Activated CD8-positive, alpha-beta memory T cell treated with anti-CD3 and anti-CD28 coated beads for 36 hours (primary cell): ENCODE results near the gene DUSP8. TPM values are rescaled to one million over a fixed set of nuclear protein-coding genes. Genes with fewer than 3 reads are reported as not detected.

ENCODE experiments used
- CTCF ChIA-PET: fragments of 350-600 bp; sonication (Branson Sonifier 250); formaldehyde crosslinking; loops from one replicate; lab custom pipeline; 2021; ENCODE audit warnings: antibody characterized with exemption; lab: Charles Lee
- POLR2A ChIA-PET: fragments of 350-600 bp; sonication (Branson Sonifier 250); formaldehyde crosslinking; loops from one replicate; lab custom pipeline; 2021; ENCODE audit warnings: antibody characterized with exemption; lab: Charles Lee
- total RNA-seq, 2 experiments: library from RNA; stranded (reverse); gene quantifications; one replicate each; pipeline ENCODE4 v1.2.3, GENCODE V29; 2021

Gene DUSP8
- total RNA-seq, 2 experiments from 2014 or later = 1.7 to 2.0 TPM

DNA sequence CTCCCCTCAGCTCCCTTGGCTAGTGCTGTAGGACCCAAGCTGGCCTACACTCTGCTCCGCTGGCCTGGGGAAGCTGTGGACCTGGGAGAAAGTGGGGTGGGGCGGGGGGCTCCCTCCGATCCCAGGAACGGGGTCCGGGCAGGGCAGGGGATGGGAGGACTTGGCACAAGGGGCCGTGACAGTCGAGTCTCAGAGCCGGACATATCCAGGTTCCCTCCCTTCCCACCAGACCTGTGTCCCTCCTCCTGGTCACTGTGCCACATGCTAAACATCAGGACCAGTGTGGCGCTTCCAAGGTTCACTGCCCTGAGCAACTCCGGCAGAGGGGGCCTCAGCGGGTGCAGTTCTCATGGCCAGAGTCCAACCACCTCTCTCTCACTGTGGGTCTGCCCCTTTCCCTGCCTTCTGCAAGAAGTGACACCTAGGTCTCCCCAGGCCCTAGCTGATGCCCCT lies 2.0 kb downstream of the DUSP8 start:
- CTCF ChIA-PET = interaction anchor here (5.4 kb wide), 1 partner anchor 23 kb away, joined by 22 read pairs; no protein-coding TSS in a partner anchor
- POLR2A ChIA-PET = no interaction called here

DNA sequence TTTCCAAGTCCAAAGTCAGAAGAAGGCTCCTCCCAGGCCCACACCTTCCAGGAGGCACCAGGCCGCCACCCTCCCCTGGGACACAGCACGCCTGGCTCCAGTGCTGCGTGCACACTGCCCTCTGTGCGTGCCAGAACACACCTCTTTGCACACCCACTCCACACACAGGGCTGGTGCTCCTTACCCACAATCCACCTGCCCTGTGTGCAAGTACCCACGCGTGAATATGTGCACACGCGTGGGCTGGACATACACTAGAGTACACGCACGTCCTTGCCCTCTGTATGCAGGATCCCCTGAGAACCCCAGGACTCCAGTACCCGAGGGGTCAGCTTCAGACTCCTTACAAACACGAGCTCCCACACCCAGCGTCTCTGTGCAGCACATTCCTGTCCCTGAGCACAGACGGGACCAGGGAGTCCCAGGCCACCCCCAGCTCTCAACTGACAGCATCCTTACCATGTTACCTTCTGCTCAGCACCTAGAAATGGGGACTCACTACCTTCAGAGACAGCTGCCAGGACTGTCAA lies 2.8 kb downstream of the DUSP8 start:
- ChIA-PET POLR2A (interaction anchor here (0.6 kb wide), 1 partner anchor 874 kb away, joined by 3 read pairs; the partner anchor contains the start of gene TMEM80), CTCF (interaction anchor here (5.4 kb wide), 1 partner anchor 23 kb away, joined by 22 read pairs; no protein-coding TSS in a partner anchor)

DNA sequence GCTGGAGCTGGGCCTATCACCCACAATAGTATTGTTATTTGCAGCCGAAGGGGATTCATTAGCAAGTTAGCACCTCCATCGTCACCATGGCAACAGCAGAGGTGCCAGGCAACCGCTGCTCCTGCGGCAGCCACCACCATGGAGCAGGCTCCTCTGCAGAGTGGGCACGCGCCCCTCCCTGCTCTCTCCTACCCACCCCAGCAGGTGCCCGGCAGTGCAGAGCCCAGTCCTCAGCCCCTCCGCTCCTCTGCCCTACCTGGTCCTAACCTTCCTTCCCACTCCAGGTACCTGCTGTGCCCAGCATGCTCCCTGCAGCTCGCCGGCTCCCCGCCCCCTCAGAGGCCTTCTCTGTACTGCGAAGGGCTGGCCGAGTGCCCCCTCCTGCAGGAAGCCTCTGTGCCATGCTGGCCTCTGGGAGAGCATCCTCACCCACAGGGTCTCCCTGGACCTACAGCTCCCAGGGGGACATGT lies 3.6 kb downstream of the DUSP8 start:
- ChIA-PET CTCF (interaction anchor here (5.4 kb wide), 1 partner anchor 22 kb away, joined by 22 read pairs; no protein-coding TSS in a partner anchor), POLR2A (interaction anchor here (0.6 kb wide), 1 partner anchor 873 kb away, joined by 3 read pairs; the partner anchor contains the start of gene TMEM80)

DNA sequence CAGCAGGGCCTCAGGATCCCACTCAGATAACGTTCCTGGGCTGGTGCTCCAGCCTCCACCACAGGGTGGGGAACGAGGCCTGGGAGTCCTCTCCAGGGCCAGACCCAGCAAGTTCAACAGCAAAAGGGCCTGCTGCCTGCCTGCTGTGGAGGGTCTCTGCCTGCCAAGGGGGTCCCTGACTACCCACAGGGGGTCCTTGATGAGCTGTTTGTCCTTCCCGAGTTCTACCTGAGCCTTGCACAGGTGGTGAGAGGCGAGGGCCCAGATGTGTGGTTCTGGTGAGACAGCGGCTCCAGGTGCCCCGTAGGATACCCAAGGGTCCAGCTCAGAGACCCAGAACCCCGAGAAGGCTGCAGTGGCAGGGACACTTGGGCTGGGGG lies 4.4 kb downstream of the DUSP8 start:
- CTCF ChIA-PET = interaction anchor here (5.4 kb wide), 1 partner anchor 21 kb away, joined by 22 read pairs; no protein-coding TSS in a partner anchor
- POLR2A ChIA-PET = no interaction called here

DNA sequence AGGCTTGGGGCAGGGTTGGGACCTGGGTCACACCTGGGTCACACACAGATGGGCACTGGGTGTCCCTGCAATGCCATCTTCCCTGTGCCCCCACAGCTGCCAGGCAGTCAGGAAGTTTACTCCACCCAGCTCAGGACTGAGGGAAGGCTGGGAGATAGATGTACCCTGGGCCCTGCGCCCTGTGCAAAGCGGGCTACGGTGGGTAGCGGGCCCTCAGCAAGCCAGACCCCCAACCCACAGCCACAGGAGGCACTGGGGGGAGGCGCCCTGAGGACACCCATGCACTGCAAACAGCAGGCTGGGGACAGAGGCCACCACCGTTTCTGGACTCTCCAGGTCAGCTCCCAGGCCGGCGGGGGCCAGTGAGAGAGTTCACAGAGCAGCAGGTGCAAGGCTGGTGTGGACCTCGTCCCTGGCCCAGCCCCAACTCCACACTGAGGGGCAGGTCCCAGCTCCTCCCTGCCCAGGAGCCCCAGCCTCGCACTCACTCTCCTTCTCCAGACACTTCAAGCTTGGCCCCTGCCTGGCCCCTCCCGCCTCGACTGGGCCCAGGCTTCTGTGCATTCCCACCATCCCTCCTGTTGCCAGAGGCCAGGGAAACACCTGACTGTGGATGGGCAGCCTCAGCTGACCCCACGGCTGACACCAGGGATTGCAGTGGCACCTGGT lies 4.9 kb downstream of the DUSP8 start:
- POLR2A ChIA-PET = no interaction called here

DNA sequence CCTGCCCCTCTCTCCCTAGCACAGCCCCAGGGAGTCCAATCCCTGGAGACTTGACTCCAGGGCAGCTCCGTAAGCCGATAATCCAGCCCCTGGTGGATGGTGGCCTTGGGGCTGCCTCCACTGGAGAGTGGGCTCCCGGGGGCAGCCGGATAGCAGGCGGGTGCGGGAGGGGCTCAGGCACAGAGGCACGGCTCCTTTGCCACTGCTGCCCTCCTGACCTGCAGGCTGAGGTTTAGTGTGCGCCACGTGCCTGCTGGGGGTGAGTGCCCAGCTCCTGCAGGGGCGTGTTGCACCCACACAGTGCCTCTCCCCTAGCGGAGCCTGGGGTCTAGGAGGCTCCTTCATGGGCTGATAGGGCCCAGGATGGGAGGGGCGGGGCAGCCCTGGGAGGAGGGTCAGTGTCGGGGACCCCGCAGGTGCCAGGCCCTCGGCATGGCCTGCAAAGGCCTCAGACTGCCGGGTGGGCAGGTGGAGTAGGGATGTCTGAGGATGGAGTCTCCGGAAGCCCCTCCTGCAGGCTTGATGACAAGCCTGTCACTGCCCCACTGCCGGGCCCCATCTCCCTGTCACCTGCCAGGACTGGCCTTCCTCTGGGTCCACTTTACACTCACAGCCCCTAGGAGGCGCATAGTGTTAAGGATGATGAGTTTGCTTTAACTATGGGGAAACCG lies 5.6 kb downstream of the DUSP8 start:
- ChIA-PET POLR2A (no interaction called here), CTCF (interaction anchor here (2.6 to 5.4 kb wide), 2 partner anchors 8 to 20 kb away, joined by 12 to 22 read pairs; no protein-coding TSS in a partner anchor)

More for the DNA sequence above, 4.9 kb downstream of the DUSP8 start:
- CTCF ChIA-PET = interaction anchor here (5.4 kb wide), 1 partner anchor 21 kb away, joined by 22 read pairs; no protein-coding TSS in a partner anchor

DNA sequence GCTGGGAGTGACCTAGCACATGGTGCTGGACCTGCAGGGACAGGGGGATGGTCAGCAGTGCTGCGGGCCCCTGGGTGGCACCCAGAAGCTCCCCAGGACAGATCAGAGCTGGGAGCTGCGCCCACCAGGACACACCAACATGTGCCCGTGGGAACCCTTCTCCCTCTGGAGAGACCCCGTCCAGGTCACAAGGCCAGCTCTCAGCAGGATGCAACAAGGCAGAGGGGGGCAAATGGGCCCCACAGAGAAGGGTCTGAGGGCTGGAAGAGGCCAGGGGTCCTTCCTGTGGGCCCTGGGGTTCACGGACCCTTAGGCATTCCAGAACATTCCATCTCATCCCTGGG lies 6.2 kb downstream of the DUSP8 start:
- ChIA-PET POLR2A (no interaction called here), CTCF (interaction anchor here (0.5 to 5.4 kb wide), 3 partner anchors 9 to 211 kb away, joined by 3 to 22 read pairs (median 12); no protein-coding TSS in a partner anchor)

DNA sequence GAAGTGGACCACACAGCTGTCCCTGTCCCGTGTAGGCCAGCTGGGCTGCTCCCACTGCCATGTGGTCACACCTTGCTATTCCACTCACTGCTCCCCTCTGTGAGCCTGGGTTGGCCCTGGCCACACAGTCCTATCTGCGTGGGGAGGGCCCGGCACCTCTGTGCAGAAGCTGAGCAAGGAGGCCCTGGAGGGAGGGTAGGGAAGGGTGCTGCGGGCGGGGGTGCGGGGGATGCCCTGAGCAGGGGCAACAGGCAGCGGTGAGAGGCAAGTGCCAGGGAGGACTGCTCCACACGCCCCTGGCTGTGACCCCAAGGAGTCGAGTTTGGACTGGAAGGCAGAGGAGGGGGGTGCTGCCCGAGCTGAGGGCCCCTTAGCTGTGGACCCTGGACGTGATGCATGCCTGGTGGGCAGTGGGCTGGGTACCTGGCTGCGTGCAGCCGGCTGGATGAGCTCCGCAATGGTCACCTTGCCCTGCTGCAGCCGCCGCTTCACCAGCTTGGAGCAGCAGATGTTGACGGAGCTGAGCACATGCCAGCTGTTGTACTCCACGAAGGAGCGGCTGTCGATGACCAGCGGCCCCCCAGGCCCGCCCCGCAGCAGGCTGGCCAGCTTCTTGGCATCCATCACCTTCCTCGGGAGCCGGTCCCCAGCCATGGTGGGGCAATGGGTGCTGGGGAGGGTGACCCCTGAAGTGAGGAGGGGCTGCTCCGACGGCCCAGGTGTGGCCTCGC lies 6.7 kb downstream of the DUSP8 start:
- ChIA-PET POLR2A (no interaction called here), CTCF (interaction anchor here (0.5 to 5.4 kb wide), 4 partner anchors 9 to 210 kb away, joined by 3 to 22 read pairs (median 9); no protein-coding TSS in a partner anchor)

DNA sequence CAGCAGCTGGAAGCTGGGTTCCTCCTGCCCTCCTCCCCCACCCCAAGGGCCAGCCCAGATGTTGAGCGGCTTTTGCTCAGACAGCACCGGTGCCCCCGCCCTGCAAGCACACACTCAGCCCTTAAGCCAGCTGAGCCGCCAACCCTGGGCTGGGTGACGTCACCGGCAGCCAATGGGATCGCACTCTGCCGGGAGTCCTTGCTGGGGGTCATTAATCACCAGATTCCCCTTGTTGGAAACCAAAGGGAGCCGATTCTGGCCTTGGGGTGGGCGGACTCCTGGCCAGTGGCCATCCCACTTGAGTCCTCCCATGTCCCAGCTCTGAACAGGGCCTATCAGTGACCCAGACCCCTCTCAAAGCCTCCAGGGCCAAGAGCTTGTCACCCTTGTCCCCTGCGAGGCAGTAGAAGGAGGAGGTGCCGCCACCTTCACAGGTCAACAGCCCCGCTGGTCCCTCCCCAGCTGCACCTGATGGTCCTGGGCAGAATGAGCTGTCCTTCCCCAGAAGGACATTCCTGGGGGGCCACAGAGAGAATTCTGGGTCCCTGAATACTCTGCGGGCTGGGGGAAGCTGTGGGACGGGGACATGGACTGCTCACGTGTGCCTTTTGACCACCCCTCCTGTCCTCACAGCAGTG lies 7.4 kb downstream of the DUSP8 start:
- ChIA-PET POLR2A (no interaction called here), CTCF (interaction anchor here (1.4 to 2.6 kb wide), 2 partner anchors 10 to 18 kb away, joined by 6 to 12 read pairs; no protein-coding TSS in a partner anchor)

DNA sequence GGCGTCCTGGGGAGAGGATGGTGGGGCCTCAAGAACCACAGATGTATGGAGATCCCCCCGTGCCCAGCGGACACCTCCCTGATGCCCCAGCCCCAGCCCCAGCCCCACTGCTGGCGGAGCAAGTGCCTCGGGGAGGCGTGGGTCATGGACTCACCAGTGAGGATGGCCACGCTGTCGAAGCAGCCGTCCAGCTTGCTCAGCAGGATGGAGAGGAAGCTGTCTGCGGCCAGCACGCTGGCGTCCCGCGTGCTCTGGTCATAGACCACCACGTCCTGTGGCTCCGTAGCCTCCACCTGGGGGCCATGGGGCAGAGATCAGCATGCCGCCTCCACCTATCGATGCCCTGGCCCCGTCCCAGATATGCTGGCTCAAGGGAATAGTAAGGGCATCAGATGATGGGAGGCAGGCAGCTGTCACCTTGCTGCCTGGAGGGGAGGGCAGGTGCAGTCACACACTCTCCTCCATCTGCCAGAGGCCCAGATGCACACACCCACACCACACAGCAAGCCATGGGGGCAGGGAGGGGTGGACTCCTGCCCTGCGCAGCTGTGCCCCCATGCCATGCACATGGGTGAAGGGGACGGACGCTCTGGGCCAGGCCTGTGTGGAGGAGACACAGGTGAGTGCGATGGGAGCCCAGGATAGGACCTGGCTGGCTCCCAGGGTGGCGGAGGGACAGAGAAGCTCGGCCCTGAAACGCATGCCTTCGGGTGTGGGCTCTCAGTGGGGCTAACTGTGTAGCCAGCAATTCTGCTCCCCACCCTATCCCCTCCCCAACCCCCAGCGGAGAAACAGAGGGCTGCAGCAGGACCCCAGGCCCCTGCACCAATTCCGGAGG lies 8.2 kb downstream of the DUSP8 start:
- ChIA-PET CTCF (interaction anchor here (1.4 to 2.6 kb wide), 2 partner anchors 11 to 17 kb away, joined by 6 to 12 read pairs; no protein-coding TSS in a partner anchor), POLR2A (no interaction called here)

DNA sequence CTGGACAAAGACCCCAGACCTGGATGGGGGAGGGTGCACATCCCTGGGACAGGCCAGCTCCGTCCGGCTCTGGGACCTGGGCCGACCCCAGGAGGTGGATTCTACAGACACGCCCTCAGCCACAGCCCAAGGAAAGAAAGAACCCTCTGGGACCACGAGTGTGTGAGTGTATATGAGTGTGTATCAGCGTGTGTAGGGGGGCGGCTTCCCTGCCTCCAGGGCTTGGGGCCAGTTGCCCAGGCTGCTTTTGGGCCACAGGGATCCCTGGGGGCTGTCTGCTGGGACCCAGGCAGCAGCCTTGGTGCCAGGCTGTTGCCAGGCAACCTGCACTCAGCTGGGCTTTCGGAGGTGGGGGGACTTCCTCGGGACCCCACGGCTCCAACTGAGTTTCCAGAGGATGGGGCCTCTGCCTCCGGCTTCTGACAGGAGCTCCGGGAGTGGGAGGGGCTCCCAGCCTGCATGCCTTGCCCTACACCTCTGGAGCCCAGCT lies 8.9 kb downstream of the DUSP8 start:
- ChIA-PET POLR2A (no interaction called here), CTCF (no interaction called here)

DNA sequence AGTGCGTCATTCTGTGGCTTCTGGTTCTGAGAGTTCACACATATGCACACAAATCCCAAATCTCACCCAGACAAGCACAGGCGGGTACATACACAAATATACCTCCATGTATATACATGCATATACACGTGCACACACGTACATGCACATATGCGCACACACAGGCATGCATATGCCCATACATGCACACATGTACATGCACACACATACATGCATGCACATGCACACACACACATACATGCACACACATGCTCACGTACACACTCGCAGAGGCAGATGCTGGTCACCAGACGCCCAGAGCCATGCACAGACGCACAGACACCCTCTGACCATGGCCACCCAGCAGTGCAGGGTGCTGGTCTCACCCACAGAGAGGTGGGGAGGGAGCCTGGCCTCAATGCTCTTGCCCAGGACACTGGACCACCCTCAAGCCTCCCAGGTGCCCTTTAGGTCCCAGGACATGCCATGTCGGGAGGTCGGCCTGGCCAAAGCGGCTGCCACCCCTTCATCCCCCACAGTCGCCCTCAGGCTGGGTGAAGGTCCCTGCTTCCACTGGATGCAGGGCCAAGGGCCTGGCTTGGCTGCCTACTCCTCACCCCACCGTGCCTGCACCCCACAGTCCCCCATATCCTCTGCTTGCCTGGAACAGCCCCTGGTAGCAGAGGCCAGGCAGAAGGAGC lies 9.5 kb downstream of the DUSP8 start:
- ChIA-PET POLR2A (no interaction called here), CTCF (no interaction called here)

DNA sequence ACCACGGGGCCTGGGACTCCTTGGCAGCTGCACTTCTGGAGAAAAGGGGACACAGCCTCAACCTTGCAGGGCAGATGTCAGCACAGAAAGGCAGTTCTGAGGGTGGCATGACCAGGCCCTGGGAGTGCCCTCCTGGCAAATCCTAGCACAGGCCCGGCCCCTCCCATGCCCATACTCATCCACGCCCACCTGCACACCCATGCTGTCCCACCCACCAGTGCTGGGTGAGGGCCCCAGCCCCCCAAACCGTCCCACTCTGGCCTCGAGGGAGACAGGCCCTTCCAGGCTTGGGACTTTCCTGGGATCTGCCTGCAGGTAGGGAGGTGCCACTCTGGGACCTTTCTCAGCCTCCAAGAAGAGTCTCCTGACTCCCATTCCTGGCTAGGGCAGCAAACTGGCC lies 10.1 kb downstream of the DUSP8 start:
- CTCF ChIA-PET = no interaction called here
- POLR2A ChIA-PET = no interaction called here

DNA sequence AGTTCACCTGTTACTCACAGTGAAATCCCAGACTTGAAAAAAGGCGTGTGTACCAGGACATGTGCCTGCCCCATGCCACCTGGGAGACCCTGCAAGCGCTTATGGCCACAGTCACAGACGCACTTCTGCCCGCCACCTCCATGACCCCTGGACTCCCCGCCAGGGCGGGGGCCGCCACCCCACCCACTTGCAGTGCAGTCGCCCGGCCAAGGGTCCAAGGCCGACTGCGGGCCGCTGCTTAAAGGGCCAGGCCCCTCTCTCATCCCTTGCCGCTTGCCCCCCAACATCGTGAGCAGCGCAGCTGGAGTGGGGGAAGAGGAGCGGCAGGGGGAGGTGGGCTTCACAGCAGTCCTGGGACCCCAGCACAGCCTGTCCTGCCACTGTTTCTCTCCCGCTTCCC lies 10.8 kb downstream of the DUSP8 start:
- ChIA-PET CTCF (no interaction called here), POLR2A (no interaction called here)

DNA sequence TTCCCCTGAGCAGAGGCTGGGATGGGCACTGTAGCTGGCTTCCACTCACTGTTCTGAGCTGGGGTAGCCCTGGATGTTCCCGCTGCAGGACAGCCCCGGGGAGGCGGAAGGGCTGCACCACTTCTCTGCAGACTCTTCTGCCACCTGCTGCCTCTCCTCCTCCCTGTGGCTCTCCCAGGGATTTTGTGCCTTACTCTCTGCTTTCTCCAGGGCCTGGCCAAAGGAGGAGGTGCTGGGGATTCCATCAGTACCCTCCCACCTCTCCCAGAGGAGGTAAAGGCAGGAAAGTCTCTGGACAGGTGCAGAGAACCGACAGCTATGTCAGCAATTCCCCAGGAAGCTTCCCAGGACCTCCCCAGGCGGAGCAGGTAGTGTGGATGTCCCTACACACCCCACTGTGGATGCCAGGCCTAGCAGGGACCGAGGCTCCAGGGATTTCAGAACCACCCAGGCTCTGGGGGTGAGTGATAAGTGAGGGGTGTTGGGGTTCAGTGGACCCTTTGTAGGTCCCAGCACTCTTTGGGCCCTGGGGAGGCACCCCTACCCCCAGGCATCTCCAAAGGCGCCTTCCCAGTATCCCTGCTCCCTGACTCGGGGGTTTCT lies 11.3 kb downstream of the DUSP8 start:
- POLR2A ChIA-PET = no interaction called here
- CTCF ChIA-PET = no interaction called here

DNA sequence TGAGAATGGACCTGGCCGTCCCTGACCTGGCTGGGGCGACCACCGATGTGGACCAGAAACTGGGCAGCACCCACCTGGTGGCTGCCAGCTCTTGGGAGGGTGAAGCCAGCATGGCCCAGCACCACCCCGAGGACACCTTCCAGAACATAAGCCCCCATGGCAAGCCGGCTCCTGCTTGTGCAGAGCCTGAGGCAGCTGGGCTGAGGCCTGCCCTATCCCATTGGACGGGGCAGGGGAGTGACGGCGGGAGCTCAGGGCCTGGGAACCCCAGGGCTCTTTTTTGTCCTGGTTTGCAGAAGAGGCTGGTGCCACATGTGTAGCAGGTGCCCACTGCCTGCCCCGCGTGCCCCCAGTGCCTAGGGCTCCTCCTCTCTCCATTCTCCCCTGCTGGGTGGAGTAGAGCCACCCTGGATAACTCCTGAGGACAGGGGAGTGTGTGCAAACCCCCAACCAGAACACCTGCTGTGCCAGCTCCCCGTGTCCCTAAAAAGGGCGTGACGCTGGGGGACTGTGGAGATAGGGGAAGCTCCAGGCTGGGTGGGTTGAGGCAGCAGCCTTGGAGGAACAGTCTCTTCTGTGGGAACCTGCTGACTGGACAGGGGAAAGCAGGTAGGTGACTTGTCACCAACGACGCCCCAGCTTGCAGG lies 11.9 kb downstream of the DUSP8 start:
- CTCF ChIA-PET = no interaction called here

More for the DNA sequence above, 11.9 kb downstream of the DUSP8 start:
- POLR2A ChIA-PET = no interaction called here
